Measurements from ENCODE around the gene SLIT3. TPM values are rescaled to one million over a fixed set of nuclear protein-coding genes. Genes with fewer than 3 reads are reported as not detected.

Gene SLIT3
- total RNA-seq, 1 donor from 2014 or later: 42.4 TPM

GRCh38 chr5:168728546-168729211 is 572.3 kb downstream of the SLIT3 start:
- no peak for DNase-seq

GRCh38 chr5:168727547-168727946 is 573.4 kb downstream of the SLIT3 start:
- DNase-seq: no peak

GRCh38 chr5:168726342-168726741 is 574.6 kb downstream of the SLIT3 start:
- DNase-seq: no peak

GRCh38 chr5:168724227-168724626 is 576.7 kb downstream of the SLIT3 start:
- no peak for DNase-seq

- DNase-seq: no peak
These were observed 577.9 kb downstream of the SLIT3 start for GRCh38 chr5:168723037-168723436.

- no peak for DNase-seq
These were observed 579.0 kb downstream of the SLIT3 start for GRCh38 chr5:168721966-168722365.

- DNase-seq: no peak
These were observed 579.8 kb downstream of the SLIT3 start for GRCh38 chr5:168721002-168721753.

GRCh38 chr5:168720575-168720974 is 580.4 kb downstream of the SLIT3 start:
- no peak for DNase-seq

- no peak for DNase-seq
These were observed 586.9 kb downstream of the SLIT3 start for GRCh38 chr5:168714046-168714445.

GRCh38 chr5:168713051-168713450 is 587.9 kb downstream of the SLIT3 start:
- DNase-seq: no peak

- DNase-seq: peak; percentile 42
These were observed 588.5 kb downstream of the SLIT3 start for GRCh38 chr5:168712280-168712924.

- no peak for DNase-seq
These were observed 590.2 kb downstream of the SLIT3 start for GRCh38 chr5:168710706-168711105.

GRCh38 chr5:168707716-168708695 is 592.9 kb downstream of the SLIT3 start:
- DNase-seq: no peak

- no peak for DNase-seq
These were observed 594.3 kb downstream of the SLIT3 start for GRCh38 chr5:168706655-168707069.

GRCh38 chr5:168705321-168705720 is 595.6 kb downstream of the SLIT3 start:
- no peak for DNase-seq

GRCh38 chr5:168702511-168702910 is 598.4 kb downstream of the SLIT3 start:
- no peak for DNase-seq

GRCh38 chr5:168701641-168702040 is 599.3 kb downstream of the SLIT3 start:
- DNase-seq: no peak

GRCh38 chr5:168699002-168699401 is 601.9 kb downstream of the SLIT3 start:
- no peak for DNase-seq

GRCh38 chr5:168697034-168697720 is 603.8 kb downstream of the SLIT3 start:
- DNase-seq: no peak

GRCh38 chr5:168696611-168697010 is 604.3 kb downstream of the SLIT3 start:
- no peak for DNase-seq

- no peak for DNase-seq
These were observed 605.6 kb downstream of the SLIT3 start for GRCh38 chr5:168695301-168695835.
